ENCODE data around the gene RBM4B. TPM values are rescaled to one million over a fixed set of nuclear protein-coding genes. Genes with fewer than 3 reads are reported as not detected.

The RBM4B gene
- total RNA-seq, 2 donors from 2014 or later: 9.0 to 9.7 TPM

- no peak for TF ChIP-seq CTCF (IDR thresholded peaks at IDR 0.05)
- no peaks in the 10 kb centered on the region for H3K9me3 ChIP-seq
- H3K27me3 ChIP-seq: no peaks in the 10 kb centered on the region
- H3K27ac ChIP-seq: no peak overlapping the region
- no peak overlapping the region for H3K4me3 ChIP-seq
- no peaks in the 10 kb centered on the region for H3K4me1 ChIP-seq
- H3K36me3 ChIP-seq: no peaks in the 10 kb centered on the region
- no peak for DNase-seq (ENCODE audit: low spot score)
Measured at GRCh38 chr11:66718320-66718971, 40.8 kb upstream of the RBM4B start.

GRCh38 chr11:66717925-66718319 lies 40.2 kb upstream of the RBM4B start:
- no peak overlapping the region for H3K4me3 ChIP-seq
- no peaks in the 10 kb centered on the region for H3K27me3 ChIP-seq
- H3K4me1 ChIP-seq: no peaks in the 10 kb centered on the region
- TF ChIP-seq CTCF (IDR thresholded peaks at IDR 0.05): no peak
- H3K36me3 ChIP-seq: no peaks in the 10 kb centered on the region
- H3K27ac ChIP-seq: no peak overlapping the region
- no peak for DNase-seq (ENCODE audit: low spot score)
- no peaks in the 10 kb centered on the region for H3K9me3 ChIP-seq

- Histone ChIP-seq H3K4me3 (no peak overlapping the region), H3K27ac (no peak overlapping the region), H3K4me1 (no peaks in the 10 kb centered on the region), H3K27me3 (no peaks in the 10 kb centered on the region), H3K9me3 (no peaks in the 10 kb centered on the region), H3K36me3 (no peaks in the 10 kb centered on the region)
- no peak for TF ChIP-seq CTCF (IDR thresholded peaks at IDR 0.05)
- DNase-seq (ENCODE audit: low spot score): no peak
Measured at GRCh38 chr11:66716996-66717395, 39.3 kb upstream of the RBM4B start.

- H3K4me1 ChIP-seq: no peaks in the 10 kb centered on the region
- H3K36me3 ChIP-seq: no peaks in the 10 kb centered on the region
- no peaks in the 10 kb centered on the region for H3K27me3 ChIP-seq
- no peaks in the 10 kb centered on the region for H3K9me3 ChIP-seq
- no peak overlapping the region for H3K27ac ChIP-seq
- TF ChIP-seq CTCF (IDR thresholded peaks at IDR 0.05): no peak
- DNase-seq (ENCODE audit: low spot score): no peak
- no peak overlapping the region for H3K4me3 ChIP-seq
Measured at GRCh38 chr11:66715346-66716085, 37.8 kb upstream of the RBM4B start.

- no peaks in the 10 kb centered on the region for H3K4me1 ChIP-seq
- H3K27ac ChIP-seq: no peak overlapping the region
- TF ChIP-seq CTCF (IDR thresholded peaks at IDR 0.05): no peak
- no peaks in the 10 kb centered on the region for H3K27me3 ChIP-seq
- H3K36me3 ChIP-seq: no peaks in the 10 kb centered on the region
- no peak overlapping the region for H3K4me3 ChIP-seq
- DNase-seq (ENCODE audit: low spot score): no peak
- H3K9me3 ChIP-seq: no peaks in the 10 kb centered on the region
Measured at GRCh38 chr11:66713746-66714480, 36.2 kb upstream of the RBM4B start.

Data from right atrium auricular region (tissue), 2 donors.